OCI-LY1 (cell line): ENCODE measurements around the gene USP10.

ENCODE experiments used
- CTCF ChIP-seq: fragments of 200-600 bp; sonication (generic), shearing (Covaris generic); IDR thresholded peaks from 2 replicates; pipeline ENCODE4 v1.5.1; 2017; ENCODE audit warnings: mild to moderate bottlenecking, antibody characterized with exemption, low read length, moderate library complexity, mixed read lengths
- EZH2 ChIP-seq: fragments of 200-600 bp; sonication (generic), shearing (Covaris generic); IDR thresholded peaks from 2 replicates; pipeline ENCODE4 v1.8.0; 2017; ENCODE audit warnings: borderline replicate concordance, mixed run types, mild to moderate bottlenecking, antibody characterized with exemption, low read length, moderate library complexity, mixed read lengths

GRCh38 chr16:84769416-84769815, 69.6 kb downstream of the USP10 start:
- no peak for TF ChIP-seq CTCF
- TF ChIP-seq EZH2: no peak
